A549 treated with dexamethasone at 1 μM for 4 hours (cell line): Measurements from ENCODE around the gene ABCC9. TPM values are rescaled to one million over a fixed set of nuclear protein-coding genes. Genes with fewer than 3 reads are reported as not detected.

Experiments
- total RNA-seq: library from RNA; stranded (reverse); fragments of 200-300 nt; extraction: Qiagen RNA extraction; gene quantifications from 5 replicates; pipeline ENCODE4 v1.2.3, GENCODE V29; 2022

The ABCC9 gene
- 0.01 to 0.02 TPM in 2 of 5 replicates, not detected in the others for total RNA-seq

GRCh38 chr12:21940549-21941505 lies at the start of gene ABCC9:
ABCC9 (minus strand) TSS chr12:21941426; CDS start chr12:21936674, 4,752 bp downstream.

GRCh38 chr12:21774358-21775132 lies 166.7 kb downstream of the ABCC9 start, which contains the start of gene KCNJ8:
KCNJ8 (minus strand) TSS chr12:21774706; CDS start chr12:21773616, 1,090 bp downstream.

Other genes starting within 250 kb of the ABCC9 start
- 0.21 to 0.27 TPM (median 0.24 TPM) in 5 replicates for gene KCNJ8, start 166.7 kb downstream of the ABCC9 start, total RNA-seq
- 38.9 to 42.7 TPM (median 41.6 TPM) in 5 replicates for gene CMAS, start 104.8 kb upstream of the ABCC9 start, total RNA-seq